ENCODE results near the gene VSTM2L. TPM values are rescaled to one million over a fixed set of nuclear protein-coding genes. Genes with fewer than 3 reads are reported as not detected.

The VSTM2L gene
- total and polyA plus RNA-seq, 2 donors (not counting 1 experiment from before 2014, with no cell fraction given): 0.66 to 1.7 TPM

DNA sequence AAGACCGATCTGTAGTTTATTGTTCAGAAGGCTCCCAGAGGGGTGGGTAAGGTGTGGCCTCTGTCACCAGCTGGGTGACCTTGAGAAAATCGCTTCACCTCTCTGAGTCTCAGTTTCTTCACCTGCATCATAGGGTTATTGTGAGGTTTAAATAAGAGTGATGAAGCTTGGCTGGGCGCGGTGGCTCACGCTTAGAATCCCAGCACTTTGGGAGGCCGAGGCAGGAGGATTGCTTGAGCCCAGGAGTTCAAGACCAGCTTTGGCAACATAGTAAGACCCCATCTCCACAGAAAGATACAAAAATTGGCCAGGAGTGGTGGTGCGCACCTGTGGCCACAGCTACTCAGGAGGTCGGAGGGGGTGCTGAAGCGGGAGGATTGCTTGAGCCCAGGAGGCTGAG is 36.0 kb downstream of the VSTM2L start:
- TF ChIP-seq EZH2 (IDR thresholded peaks at IDR 0.05; ENCODE audit: low read length, missing control alignments): no peak
- TF ChIP-seq, protein P1, sequence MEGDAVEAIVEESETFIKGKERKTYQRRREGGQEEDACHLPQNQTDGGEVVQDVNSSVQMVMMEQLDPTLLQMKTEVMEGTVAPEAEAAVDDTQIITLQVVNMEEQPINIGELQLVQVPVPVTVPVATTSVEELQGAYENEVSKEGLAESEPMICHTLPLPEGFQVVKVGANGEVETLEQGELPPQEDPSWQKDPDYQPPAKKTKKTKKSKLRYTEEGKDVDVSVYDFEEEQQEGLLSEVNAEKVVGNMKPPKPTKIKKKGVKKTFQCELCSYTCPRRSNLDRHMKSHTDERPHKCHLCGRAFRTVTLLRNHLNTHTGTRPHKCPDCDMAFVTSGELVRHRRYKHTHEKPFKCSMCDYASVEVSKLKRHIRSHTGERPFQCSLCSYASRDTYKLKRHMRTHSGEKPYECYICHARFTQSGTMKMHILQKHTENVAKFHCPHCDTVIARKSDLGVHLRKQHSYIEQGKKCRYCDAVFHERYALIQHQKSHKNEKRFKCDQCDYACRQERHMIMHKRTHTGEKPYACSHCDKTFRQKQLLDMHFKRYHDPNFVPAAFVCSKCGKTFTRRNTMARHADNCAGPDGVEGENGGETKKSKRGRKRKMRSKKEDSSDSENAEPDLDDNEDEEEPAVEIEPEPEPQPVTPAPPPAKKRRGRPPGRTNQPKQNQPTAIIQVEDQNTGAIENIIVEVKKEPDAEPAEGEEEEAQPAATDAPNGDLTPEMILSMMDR (conservative IDR thresholded peaks at IDR 0.05 in 1 of 2, IDR thresholded peaks at IDR 0.05 in 1 of 2; ENCODE audit: low read depth in 1 of 2, low read length in 2 of 2): no peak
- Histone ChIP-seq H2AFZ (ENCODE audit: low read length) (no peak overlapping the region), H3K79me2 (ENCODE audit: control insufficient read depth, insufficient read depth, low read length) (no peaks in the 10 kb centered on the region), H3K27ac (ENCODE audit: insufficient read depth, low read length) (no peak overlapping the region), H4K20me1 (ENCODE audit: control insufficient read depth, extremely low read depth, insufficient read depth, low read length) (no peaks in the 10 kb centered on the region), H3K36me3 (ENCODE audit: control insufficient read depth, insufficient read depth, low read length) (no peaks in the 10 kb centered on the region), H3K9me3 (ENCODE audit: control insufficient read depth, insufficient read depth, low read depth, low read length) (no peaks in the 10 kb centered on the region), H3K9ac (ENCODE audit: insufficient read depth, low read length) (no peak overlapping the region), H3K4me1 (ENCODE audit: control insufficient read depth, extremely low read depth, insufficient read depth, low read length) (no peaks in the 10 kb centered on the region), H3K27me3 (ENCODE audit: control insufficient read depth, insufficient read depth, low read length) (no peaks in the 10 kb centered on the region), H3K4me2 (ENCODE audit: extremely low read depth, insufficient read depth, low read length) (no peak overlapping the region), H3K4me3 (replicated peaks in 1 of 4; ENCODE audit: control extremely low read depth in 1 of 4, insufficient read depth in 1 of 4, low read depth in 3 of 4, low read length in 4 of 4) (no peak overlapping the region)
- DNase-seq (ENCODE audit: low read depth in 2 of 2): no peak

DNA sequence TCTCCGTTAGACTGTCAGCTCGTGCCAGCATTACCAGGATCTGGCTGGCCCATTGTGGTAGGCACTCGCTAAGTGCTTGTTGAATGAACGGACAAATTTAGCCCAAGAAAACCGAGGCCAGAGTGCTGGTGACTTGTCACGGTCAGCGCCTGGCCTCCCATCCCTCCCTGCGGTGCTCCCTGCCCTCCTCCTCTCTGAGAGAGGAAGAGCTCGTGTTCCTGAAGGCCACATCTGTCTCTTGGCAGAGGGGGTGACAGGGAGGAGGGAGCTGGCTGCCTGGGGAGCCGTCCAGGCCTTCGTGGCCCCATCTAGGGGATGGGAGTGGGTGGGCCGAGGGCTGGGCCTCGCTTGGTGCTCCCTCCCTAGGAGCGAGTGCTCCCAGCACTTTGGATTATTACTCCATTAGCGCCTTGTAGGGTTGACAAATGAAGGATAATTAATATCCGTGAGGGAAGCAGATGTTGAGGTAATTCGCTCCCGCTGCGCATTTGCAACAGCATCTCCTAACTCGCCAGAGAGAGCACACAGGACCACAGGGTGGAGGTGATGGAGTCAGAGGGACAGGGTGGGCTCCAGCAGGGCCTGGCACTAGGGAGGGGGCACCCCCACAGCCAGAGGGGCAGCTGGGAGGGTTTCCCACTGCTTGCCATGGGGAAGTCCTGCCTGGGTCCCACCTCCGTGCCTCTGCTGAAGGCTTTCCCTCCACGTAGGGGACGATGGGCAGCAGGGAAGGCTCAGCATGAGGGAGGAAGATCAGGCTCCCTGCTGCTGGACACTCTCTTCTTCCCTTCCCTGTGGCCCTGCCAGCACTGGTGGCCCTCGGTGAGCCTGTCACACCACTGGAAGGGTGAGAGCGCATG is 37.0 kb downstream of the VSTM2L start:
- Histone ChIP-seq H3K27me3 (ENCODE audit: control insufficient read depth, insufficient read depth, low read length) (no peaks in the 10 kb centered on the region), H3K4me3 (replicated peaks in 1 of 4; ENCODE audit: control extremely low read depth in 1 of 4, insufficient read depth in 1 of 4, low read depth in 3 of 4, low read length in 4 of 4) (no peak overlapping the region), H2AFZ (ENCODE audit: low read length) (no peak overlapping the region), H3K4me2 (ENCODE audit: extremely low read depth, insufficient read depth, low read length) (no peak overlapping the region), H3K27ac (ENCODE audit: insufficient read depth, low read length) (no peak overlapping the region), H3K9me3 (ENCODE audit: control insufficient read depth, insufficient read depth, low read depth, low read length) (no peaks in the 10 kb centered on the region), H3K36me3 (ENCODE audit: control insufficient read depth, insufficient read depth, low read length) (no peaks in the 10 kb centered on the region), H3K79me2 (ENCODE audit: control insufficient read depth, insufficient read depth, low read length) (no peaks in the 10 kb centered on the region), H4K20me1 (ENCODE audit: control insufficient read depth, extremely low read depth, insufficient read depth, low read length) (no peaks in the 10 kb centered on the region), H3K4me1 (ENCODE audit: control insufficient read depth, extremely low read depth, insufficient read depth, low read length) (no peaks in the 10 kb centered on the region), H3K9ac (ENCODE audit: insufficient read depth, low read length) (no peak overlapping the region)
- no peak for DNase-seq (ENCODE audit: low read depth in 2 of 2)
- TF ChIP-seq EZH2 (IDR thresholded peaks at IDR 0.05; ENCODE audit: low read length, missing control alignments): no peak
- TF ChIP-seq, protein P1 (conservative IDR thresholded peaks at IDR 0.05 in 1 of 2, IDR thresholded peaks at IDR 0.05 in 1 of 2; ENCODE audit: low read depth in 1 of 2, low read length in 2 of 2): no peak

DNA sequence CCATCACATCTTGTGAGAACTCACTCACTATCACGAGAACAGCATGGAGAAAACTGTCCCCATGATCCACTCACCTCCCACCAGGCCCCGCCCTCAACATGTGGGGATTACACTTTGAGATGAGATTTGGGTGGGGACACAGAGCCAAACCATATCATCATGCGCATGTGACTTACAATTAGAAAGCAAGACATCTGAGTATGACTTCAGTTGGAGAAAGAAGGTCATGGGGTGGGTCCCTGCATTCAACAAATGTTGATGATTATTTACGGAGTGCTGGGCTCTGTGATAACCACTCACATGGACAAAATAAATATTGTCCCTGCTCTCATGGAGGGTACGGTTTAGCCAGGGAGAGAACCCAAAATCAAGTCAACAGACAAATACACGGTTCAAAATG is 37.9 kb downstream of the VSTM2L start:
- Histone ChIP-seq H2AFZ (ENCODE audit: low read length) (no peak overlapping the region), H3K79me2 (ENCODE audit: control insufficient read depth, insufficient read depth, low read length) (no peaks in the 10 kb centered on the region), H3K9ac (ENCODE audit: insufficient read depth, low read length) (no peak overlapping the region), H3K27me3 (ENCODE audit: control insufficient read depth, insufficient read depth, low read length) (no peaks in the 10 kb centered on the region), H3K9me3 (ENCODE audit: control insufficient read depth, insufficient read depth, low read depth, low read length) (no peaks in the 10 kb centered on the region), H3K27ac (ENCODE audit: insufficient read depth, low read length) (no peak overlapping the region), H3K4me1 (ENCODE audit: control insufficient read depth, extremely low read depth, insufficient read depth, low read length) (no peaks in the 10 kb centered on the region), H3K36me3 (ENCODE audit: control insufficient read depth, insufficient read depth, low read length) (no peaks in the 10 kb centered on the region), H3K4me3 (replicated peaks in 1 of 4; ENCODE audit: control extremely low read depth in 1 of 4, insufficient read depth in 1 of 4, low read depth in 3 of 4, low read length in 4 of 4) (no peak overlapping the region), H3K4me2 (ENCODE audit: extremely low read depth, insufficient read depth, low read length) (no peak overlapping the region), H4K20me1 (ENCODE audit: control insufficient read depth, extremely low read depth, insufficient read depth, low read length) (no peaks in the 10 kb centered on the region)
- no peak for TF ChIP-seq EZH2 (IDR thresholded peaks at IDR 0.05; ENCODE audit: low read length, missing control alignments)
- TF ChIP-seq, protein P1 (conservative IDR thresholded peaks at IDR 0.05 in 1 of 2, IDR thresholded peaks at IDR 0.05 in 1 of 2; ENCODE audit: low read depth in 1 of 2, low read length in 2 of 2): no peak
- no peak for DNase-seq (ENCODE audit: low read depth in 2 of 2)

Data from fibroblast of lung (primary cell).